Measurements from ENCODE around the gene ARL15. TPM values are rescaled to one million over a fixed set of nuclear protein-coding genes. Genes with fewer than 3 reads are reported as not detected.

The ARL15 gene
- total and polyA plus RNA-seq, 9 of the 15 experiments (the other 6 are each of a cell fraction or from before 2014, with no cell fraction given) = 18.5 to 80.4 (median 57.0) TPM

- POLR2A ChIA-PET = interaction anchor here (0.8 kb wide), 1 partner anchor 13 kb away, joined by 3 read pairs; no protein-coding TSS in a partner anchor
- no peak for DNase-seq (ENCODE audit: extremely low read depth in 1 of 4, low spot score in 3 of 4)
- H3K9me3 ChIP-seq (replicated peaks; ENCODE audit: control insufficient read depth, insufficient read depth, low read depth, low read length) = 0 out of 2 replicates have a peak, but pooled peaks cover 2% of the 10 kb centered on the region
- BruUV-seq (replicated peaks) = no TSS peak
- H3K79me2 ChIP-seq (ENCODE audit: control insufficient read depth, insufficient read depth, low read length) = no peaks in the 10 kb centered on the region
- no peaks in the 10 kb centered on the region; a peak in 1 of 5 replicates for H3K4me1 ChIP-seq (replicated peaks in 1 of 2; ENCODE audit: control insufficient read depth in 2 of 2, insufficient read depth in 2 of 2, low read length in 2 of 2)
- no peaks in the 10 kb centered on the region for H4K20me1 ChIP-seq (replicated peaks; ENCODE audit: control insufficient read depth, insufficient read depth, low read length)
- no peak overlapping the region for H3K4me3 ChIP-seq
- H3K9me1 ChIP-seq (ENCODE audit: control insufficient read depth, insufficient read depth, low read length) = no peaks in the 10 kb centered on the region
- no peak for TF ChIP-seq THRB (CRISPR knock-in tag; conservative IDR thresholded peaks at IDR 0.05)
- no peak for TF ChIP-seq ZNF212 (CRISPR knock-in tag; IDR thresholded peaks at IDR 0.05)
- no peak for TF ChIP-seq HDAC2 (IDR thresholded peaks at IDR 0.05)
- no peak for TF ChIP-seq HINFP (tag; conservative IDR thresholded peaks at IDR 0.05; ENCODE audit: low read depth)
- no peak for TF ChIP-seq ZNF133 (CRISPR knock-in tag; IDR thresholded peaks at IDR 0.05)
- FAIRE-seq = no peak
- CTCF ChIA-PET (ENCODE audit: low intra/inter-chr PET ratio) = no interaction called here
- WGBS (ENCODE audit: insufficient coverage, low coverage, missing lambda C conversion rate) = 94% methylated on average over 1 of the region's 1 CpG
- H3K27me3 ChIP-seq (ENCODE audit: control insufficient read depth in 2 of 2, insufficient read depth in 2 of 2, low read length in 2 of 2) = no peaks in the 10 kb centered on the region
- no peak overlapping the region for H3K9ac ChIP-seq (ENCODE audit: insufficient read depth in 1 of 2, low read depth in 2 of 2, low read length in 2 of 2)
- no peak overlapping the region for H2AFZ ChIP-seq (ENCODE audit: low read depth, low read length)
- no peak overlapping the region for H3K4me2 ChIP-seq (ENCODE audit: insufficient read depth, low read length)
- in situ Hi-C loops (cut with MboI) = no loop called here
- intact Hi-C loops (cut with micrococcal nuclease) = no loop called here
- no peaks in the 10 kb centered on the region for H3K36me3 ChIP-seq (ENCODE audit: control insufficient read depth, insufficient read depth, low read length)
- ATAC-seq = no peak
- H3K27ac ChIP-seq (ENCODE audit: extremely low read depth, low read depth, low read length) = no peak overlapping the region
Observed at GRCh38 chr5:54009357-54009756, 301.0 kb downstream of the ARL15 start.

Measured in K562 (cell line).